ENCODE measurements around the gene FOXQ1.

DNA sequence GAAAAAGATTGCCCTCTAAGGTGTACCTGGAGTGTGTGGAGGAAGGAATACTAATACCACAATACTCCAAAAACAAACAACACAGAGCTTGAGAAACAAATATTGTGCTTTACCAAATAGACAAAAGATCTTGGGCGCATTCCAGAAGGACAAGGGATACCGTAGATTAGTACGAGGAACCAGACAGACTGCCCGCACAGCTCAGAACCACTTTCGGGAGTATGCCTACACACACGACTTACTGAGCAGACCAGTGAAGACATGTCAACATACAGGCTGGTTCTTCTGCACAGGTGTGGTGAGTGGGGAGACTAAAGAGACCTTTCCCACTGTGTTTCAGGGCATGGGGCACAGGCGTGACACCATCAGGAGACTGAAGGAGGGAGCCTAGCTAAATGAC, 15.8 kb upstream of the FOXQ1 start:
- TF ChIP-seq, protein P1, sequence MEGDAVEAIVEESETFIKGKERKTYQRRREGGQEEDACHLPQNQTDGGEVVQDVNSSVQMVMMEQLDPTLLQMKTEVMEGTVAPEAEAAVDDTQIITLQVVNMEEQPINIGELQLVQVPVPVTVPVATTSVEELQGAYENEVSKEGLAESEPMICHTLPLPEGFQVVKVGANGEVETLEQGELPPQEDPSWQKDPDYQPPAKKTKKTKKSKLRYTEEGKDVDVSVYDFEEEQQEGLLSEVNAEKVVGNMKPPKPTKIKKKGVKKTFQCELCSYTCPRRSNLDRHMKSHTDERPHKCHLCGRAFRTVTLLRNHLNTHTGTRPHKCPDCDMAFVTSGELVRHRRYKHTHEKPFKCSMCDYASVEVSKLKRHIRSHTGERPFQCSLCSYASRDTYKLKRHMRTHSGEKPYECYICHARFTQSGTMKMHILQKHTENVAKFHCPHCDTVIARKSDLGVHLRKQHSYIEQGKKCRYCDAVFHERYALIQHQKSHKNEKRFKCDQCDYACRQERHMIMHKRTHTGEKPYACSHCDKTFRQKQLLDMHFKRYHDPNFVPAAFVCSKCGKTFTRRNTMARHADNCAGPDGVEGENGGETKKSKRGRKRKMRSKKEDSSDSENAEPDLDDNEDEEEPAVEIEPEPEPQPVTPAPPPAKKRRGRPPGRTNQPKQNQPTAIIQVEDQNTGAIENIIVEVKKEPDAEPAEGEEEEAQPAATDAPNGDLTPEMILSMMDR (IDR thresholded peaks at IDR 0.05; ENCODE audit: low read depth, low read length, poor library complexity, severe bottlenecking) = no peak
- TF ChIP-seq EZH2phosphoT487 (IDR thresholded peaks at IDR 0.05; ENCODE audit: borderline replicate concordance, low read length) = no peak
